Activated CD4-positive, CD25-positive, alpha-beta regulatory T cell treated with anti-CD3 and anti-CD28 coated beads, Interleukin-2, amount 50 U/mL, for 24 hours (primary cell): ENCODE data around the gene DNAAF8.
"Not testable (repeated sequence)": the region's sequence is repeated elsewhere in the genome, so short reads cannot be mapped to it uniquely, and the experiment has no call there.

Experiments used
- ATAC-seq, 2 donors: fragments of 150-1000 bp; cut with Tn5 transposase; one replicate each; pipeline ENCODE4 v1.10.0; 2021; ENCODE audit warnings: mild to moderate bottlenecking in 1 of 2, moderate library complexity in 1 of 2

Gene DNAAF8

DNA sequence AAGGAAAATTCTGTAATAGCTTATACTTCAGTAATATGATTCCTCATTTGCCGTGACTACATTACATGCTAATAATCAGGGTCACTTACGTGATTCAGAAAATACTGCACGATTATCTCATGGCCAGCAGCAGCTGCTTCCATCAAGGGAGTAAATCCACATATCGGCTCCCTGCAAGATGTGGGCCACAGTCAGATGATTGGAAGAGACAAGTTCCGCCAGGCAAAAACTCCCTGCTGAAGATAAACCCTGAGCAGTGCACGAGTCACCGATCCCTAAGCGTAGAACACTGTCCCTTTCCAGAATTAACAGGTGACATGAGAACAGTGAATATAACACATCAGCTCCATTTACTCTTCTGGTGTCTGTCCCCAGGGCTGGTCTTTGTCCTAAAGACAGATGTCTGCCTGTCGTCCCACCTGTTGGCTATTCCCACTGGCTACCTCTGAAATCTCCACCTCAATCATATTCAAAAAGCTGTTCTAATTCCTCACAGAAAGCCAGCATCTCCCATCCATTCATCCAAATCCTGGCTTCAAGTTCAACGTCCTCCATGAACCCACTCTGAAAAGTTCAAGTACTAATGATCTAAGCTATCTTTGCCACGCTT lies 9.6 kb upstream of the DNAAF8 start:
- no peak for ATAC-seq

DNA sequence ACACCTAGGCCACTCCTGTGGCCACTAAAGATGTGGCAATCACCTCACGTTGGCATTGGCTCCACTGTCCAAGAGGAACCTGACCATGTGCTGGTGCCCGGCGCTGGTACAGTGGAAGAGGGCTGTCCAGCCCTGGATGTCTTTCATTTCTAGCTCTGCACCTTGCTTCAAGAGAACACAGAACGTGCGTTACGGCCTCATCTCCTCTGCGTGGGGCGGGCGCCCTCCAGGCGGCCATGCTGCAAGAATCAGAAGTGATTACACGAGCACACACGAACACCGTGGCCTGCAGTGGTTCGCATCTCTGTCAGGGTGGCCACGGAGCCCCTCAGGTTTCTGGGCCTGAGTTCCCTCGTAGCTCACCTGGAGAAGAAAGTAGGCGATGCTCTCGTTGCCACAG lies 7.7 kb upstream of the DNAAF8 start:
- ATAC-seq: no peak

DNA sequence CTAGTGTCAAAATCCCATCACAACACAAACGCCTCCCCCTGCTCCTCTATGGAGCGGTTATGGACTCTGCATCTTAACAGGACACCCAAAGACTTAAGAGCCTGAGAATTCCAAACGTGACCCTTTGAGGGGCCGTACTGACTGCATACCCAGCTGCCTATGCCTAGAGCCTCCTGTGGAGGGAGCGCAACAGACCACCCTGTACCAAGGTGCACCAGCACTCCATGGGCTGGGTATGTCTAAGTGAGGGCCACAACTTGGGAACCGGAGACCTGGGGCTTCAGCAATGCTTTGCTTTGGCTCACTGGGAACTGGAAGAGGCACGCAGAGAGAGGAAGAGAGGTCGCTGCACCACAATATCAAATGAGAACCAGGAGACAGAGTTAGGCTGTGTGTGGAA lies 5.7 kb upstream of the DNAAF8 start:
- no peak for ATAC-seq

DNA sequence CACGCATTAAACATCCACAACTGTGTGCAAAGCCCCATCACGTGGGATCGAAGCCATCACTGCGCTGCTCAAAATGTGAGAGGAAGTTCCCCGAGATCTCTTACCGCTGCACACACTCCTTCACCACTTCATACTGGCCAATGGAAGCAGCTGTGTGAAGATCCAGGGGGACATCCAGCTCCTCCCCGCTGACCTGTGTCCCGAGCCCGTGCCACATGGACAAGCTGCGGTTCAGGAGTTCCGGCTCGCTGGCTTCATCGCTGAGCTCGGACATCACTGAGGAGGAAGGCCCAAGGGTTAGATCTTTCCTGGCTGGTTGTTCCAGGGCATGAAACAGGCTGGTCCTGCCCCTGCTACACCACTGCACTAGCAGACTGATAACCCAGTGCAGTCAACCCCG lies 4.5 kb upstream of the DNAAF8 start:
- no peak for ATAC-seq

DNA sequence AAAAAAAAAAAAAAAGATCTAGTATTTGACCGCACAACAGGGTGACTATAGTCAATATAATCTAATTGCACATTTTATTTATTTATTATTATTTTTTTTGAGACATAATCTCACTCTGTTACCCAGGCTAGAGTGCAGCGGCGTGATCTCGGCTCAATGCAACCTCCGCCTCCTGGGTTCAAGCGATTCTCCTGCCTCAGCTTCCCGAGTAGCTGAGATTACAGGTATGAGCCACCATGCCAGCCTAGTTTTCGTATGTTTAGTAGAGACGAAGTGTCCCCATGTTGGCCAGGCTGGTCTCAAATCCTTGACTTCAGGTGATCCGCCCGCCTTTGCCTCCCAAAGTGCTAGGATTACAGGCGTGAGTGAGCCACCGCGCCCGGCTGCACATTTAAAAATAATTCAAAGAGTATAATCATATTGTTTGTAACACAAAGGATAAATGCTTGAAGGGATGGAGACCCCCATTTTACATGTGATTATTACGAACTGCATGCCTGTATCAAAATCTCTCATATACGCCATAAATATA lies 1.1 kb upstream of the DNAAF8 start:
- no peak for ATAC-seq

DNA sequence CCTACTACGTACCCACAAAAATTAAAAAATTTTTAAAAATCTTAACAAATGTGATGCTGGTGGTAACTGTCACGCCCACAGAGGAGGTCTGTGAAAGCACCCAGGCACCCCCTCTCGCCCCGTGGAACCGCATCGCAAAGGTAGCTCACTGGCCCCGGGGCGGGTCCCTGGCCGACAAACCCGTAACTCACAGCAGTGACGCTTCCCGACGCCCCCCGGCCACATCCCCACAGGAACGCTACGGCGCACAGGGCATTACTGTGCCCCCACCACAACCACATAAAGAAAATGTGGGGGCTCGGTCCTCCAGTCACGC lies 632 bp upstream of the DNAAF8 start:
- peak in 1 of 2 donors; percentile 6 for ATAC-seq

DNA sequence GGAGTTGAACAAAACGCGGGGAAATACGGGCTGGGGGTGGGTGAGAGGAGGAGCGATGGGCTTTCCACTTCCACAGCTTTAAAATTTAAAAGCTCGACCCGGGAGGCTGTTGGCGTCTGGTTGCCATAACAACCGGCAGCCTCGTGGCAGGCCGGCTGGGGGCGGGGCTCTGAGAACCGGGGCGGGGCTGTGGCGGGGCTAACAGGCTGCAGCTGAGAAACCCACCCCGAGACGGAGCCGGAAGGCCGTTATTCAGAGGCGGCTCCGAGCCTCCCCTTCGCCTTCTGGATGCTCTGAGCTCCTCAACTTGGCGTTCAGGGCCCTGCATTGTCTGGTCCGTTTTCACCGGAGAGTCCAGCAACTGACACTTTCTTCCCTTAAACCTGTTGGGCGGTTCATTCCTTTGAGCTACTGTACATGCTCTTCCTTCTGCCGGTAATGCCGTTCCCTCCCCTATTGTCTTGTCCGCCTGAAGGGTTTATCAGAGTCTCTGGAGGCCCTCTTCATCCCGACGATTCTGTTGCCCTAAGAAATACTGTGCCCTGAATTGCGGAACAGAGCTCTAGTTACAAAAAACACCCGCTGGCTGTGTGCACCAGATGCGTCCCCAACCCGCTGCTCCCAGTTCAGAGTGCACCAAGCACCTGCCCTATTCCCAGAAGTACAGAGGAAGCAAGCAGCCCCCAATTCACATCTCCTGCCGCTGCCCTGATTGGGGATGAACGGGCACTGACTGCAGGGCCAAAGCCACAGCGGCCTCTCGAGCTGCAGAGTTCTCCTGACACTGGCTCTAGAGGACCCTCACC lies 596 bp downstream of the DNAAF8 start:
- ATAC-seq: peak; percentile 77 to 78

DNA sequence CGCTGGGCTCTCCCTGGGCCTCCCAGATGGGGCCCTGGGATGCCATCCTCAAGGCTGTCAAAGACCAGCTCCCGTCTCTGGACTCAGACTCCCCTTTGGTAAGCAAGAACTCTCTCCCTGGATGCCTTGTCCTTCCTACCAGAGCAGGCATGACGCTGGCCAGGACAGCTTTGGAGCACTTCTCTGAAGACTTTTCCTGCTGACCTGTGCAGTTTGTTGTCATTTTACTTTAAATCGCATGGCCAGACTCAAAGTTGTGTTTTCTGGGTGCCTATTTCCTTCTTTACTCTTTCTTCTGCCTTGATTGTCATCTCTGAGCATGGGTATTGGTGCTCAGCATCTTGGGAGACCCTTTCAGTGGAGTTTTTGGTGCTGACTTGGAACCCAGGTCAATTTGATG lies 2.2 kb downstream of the DNAAF8 start:
- ATAC-seq: no peak

DNA sequence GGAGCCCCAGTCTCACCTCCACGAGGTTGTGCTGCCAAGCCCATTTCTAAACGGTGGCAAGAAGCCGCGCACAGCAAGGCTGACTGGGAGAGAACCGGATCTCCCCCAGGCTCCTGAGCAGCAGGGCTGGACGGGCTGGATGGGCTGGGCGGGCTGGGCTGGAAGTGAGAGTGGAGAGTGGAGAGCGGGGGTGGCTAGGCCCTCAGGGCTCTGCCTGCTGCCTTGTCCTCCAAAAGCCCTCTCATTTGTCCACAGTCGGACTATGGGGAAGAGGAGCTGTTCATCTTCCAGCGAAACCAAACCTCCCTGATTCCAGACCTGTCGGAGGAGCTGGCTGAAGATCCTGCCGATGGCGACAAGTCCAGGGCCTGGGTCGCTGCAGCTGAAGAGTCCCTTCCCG lies 3.2 kb downstream of the DNAAF8 start:
- no peak for ATAC-seq

DNA sequence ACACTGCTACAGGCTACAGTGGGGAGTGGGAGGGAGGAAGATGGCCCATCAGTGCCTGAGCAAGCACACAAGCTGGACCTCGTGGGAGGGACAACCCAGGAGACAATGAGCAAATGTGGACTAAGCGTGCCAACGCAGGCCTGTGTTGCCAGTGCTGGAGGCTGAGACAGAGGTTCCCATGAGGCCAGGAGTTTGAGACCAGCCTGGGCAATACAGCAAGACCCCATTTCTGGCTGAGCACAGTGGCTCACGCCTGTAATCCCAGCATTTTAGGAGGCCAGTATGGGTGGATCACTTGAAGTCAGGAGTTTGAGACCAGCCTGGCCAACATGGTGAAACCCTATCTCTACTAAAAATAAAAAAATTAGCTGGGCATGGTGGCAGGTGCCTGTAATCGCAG lies 4.0 kb downstream of the DNAAF8 start:
- not testable (repeated sequence) for ATAC-seq

DNA sequence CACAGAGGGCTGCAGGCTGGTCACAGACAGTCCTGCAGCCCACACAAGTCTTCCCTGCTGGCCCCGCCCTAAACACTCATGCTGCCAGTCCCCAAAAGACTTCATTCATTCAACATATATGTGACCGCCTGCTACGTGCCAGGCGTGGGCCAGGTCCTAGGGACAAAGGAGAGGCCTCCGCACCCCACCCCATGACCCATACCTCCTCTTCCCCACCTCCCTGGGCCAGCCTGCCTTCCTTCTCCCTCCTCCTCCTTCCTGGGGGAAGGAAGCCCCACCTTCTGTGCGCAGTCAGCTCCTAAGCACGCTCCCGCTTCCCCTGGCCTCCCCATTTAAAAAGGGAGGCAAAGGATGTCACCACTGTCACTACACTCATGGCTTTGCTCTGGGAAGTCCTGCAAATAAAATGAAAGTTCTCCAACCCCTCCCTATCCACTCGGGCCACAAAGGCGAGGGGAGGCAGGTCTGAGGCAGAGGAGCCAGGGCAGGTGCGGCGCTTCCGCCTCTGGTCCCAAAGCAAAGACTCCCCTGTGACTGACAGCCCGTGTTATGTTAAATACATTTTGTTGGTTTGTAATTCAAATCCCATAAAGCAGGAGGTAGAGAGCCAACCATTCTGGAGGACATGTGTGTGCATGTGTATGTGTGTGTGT lies 9.0 kb downstream of the DNAAF8 start:
- ATAC-seq: no peak

DNA sequence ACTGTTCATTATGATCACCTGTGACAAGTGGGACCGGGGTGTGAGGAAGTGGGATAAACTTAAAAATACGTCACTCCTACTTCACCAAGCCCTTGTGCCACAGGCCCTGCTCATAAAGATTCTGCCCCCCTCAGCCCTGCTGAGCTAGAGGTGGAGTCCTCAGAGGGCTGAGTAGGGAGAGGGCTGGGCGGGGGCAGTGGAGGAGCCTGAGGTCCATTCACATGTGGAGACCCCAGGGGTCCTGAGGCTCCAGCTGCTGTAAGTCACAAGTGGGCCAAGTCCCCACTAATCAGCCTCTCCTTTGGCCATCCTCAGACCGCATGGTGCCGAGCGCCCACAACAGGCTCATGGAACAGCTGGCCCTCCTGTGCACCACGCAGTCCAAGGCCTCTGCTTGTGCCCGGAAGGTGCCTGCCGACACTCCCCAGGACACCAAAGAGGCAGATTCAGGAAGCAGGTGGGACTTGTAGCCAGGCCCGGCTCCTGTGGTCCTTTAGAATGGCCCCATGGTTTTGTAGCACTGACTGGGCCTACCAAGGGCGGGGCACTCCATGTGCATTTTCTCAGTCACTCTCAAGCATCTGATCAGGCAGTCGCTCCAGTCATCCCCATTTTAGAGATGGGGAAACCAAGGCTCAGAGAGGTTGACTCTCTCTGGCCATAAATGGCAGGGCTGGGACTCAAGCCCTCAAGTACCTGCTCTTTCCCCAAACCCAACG lies 10.4 kb downstream of the DNAAF8 start:
- ATAC-seq: no peak

DNA sequence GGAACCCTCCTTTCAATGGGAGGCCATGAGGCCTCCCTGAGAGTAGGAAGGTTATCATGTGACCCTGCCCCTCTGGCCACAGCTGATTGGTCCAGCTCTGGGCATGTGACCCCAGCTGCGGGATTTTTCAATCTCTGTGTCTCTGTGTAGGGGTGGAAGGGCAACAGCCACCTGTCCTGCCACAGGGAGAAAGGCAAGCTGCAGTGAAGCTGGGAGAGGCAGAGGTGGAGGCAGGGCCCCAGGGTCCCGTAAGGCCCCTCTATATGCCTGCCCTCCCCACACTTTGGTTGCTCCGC lies 10.9 kb downstream of the DNAAF8 start:
- ATAC-seq: no peak

DNA sequence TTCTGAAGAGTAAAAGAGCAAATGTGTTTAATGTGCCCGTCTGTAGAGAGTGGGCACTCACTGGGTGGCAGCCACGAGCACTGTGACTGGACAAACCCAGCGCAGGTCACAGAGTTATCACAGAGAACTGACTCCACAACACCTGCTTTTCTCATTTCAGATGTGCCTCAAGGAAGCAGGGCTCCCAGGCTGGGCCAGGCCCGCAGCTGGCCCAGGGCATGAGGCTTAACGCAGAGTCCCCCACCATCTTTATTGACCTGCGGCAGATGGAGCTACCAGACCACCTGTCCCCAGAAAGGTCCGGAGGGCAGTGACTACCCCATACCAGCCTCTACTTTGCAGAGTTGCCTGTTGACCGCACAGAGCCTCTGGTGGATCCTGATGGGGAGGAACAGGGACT lies 11.9 kb downstream of the DNAAF8 start:
- no peak for ATAC-seq

DNA sequence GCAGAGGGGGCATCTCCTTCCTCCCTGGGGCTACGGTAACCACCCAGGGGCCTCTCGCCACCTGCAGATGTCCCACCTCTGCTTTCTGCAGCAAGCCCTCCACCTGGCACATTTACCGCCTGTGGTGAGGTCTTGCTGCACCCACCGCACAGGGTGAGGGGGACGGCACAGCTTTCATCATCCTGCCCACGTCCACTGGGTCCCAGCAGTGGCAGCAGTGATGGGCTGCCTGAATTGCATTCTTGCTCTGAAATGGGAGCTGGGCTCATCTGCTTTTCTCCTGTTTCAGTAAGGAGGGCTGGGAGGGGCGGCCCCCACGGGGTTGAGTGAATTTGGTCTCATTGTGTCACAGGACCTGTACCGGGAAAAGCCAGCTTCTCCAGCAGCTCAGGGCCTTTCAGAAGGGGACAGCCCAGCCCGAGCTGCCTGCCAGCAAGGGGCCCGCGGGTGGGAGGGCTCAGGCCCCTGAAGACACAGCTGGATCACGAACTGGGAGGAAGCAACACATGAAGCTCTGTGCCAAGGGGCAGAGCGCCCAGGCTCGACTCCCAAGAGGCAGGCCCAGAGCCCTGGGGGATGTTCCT lies 12.7 kb downstream of the DNAAF8 start:
- no peak for ATAC-seq

DNA sequence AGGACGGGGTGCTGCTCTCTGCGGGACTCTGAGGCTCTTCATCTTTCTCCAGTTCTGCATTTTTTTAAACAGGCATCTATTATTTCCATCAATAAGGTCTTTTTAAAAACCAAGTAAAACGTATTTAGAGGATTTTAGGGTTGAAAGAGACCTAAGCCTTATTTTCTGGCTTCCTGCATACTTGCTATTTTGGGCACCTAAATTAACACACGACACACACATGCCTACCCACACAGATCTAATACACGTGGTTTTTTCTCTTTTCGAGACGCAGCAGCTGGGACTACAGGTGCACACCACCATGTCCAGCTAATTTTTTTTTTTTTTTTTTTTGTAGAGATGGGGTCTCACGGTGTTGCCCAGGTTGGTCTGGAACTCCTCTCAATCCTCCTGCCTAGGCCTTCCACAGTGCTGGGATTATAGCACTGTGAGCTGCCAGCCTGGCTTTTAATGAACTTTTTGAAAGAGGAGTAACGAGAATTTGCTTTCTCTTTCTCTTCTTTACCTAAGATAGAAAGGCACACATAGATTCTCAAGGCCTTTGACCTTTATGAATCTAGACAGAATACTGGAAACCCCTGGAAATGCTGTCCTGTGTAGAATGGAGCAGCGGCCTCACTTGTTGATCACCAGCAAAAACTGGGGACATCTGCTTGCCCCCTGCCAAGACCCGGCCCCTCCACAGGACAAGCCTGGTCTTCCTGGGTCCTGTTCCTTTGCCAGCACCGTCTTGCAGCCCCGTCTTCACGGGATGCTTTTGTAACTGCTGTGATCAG lies 13.8 kb downstream of the DNAAF8 start:
- ATAC-seq: peak; percentile 17 to 25

DNA sequence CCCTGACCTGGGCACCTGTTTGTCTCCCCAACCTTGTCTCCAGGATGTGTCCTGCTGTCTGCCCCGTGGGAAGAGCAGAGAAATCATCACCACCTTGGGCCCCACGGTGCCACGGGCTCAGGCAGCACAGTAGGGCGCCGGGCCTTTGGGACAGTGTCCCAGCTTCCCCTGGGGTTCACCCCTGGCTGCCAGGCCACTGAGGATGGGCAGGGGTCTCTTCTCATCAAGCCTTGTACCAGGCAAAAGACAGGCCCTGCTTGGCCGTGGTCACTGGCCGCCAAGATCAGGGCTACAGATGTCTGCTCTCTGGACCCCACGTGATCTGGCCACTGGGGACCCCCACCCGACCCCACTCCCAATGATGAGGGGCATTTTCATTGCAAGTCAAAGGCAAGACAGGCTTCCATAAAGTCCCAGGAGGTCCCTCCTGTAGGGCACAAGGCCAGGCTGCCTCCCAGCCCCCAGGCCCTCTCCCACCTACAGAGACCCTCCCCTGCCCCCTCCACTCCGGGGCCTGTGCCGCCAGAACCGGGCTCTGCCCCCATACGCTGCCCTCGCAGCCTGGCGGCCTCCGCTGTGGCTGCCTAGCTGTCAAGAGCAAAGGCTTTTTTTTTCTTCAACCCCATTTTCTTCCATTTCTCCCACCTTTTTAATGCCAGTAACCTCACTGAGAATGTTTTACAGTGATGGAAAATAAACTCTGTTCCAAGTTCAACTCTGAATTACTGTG lies 14.5 kb downstream of the DNAAF8 start:
- no peak for ATAC-seq

DNA sequence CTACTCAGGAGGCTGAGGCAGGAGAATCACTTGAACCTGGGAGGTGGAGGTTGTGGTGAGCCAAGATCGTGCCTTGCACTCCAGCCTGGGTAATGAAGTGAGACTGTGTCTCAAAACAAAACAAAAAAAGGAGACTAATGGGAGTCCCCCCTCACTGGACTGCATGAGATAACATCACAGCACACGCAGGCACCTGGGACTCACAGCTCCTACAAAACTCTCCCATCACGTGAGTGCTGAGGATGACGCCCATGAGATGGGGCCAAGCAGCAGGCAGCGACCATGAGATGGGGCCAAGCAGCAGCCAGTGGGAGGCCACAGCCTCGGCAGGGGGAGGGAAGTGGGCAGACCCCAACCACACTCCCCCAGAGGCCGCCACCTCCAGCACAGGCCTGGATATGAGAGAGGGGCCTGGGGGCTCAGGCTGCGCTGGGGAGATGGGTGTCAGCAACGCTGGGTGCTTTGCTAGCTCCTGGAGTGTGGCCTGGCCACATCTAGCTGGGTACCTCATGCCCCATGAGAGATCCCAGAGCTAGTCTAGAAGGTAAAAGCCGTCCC lies 15.4 kb downstream of the DNAAF8 start:
- no peak for ATAC-seq

DNA sequence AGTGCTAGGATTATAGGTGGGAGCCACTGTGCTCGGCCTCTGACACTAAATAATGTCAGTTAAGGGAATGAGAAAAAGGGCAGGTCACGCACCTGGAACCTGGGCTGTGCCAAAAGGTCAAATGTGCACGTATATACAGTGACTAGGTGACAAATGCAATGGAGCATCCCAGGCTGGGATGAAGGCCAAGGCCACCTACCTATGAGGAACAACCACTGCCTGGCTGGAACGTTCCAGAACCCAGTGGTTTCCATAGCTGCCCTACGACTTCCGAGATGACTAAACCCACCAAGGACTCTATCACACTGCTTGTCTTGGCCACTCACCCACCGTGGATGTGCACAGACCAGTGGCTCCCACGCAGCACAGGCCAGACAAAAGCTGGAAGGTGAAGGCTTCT lies 16.6 kb downstream of the DNAAF8 start:
- ATAC-seq: no peak

DNA sequence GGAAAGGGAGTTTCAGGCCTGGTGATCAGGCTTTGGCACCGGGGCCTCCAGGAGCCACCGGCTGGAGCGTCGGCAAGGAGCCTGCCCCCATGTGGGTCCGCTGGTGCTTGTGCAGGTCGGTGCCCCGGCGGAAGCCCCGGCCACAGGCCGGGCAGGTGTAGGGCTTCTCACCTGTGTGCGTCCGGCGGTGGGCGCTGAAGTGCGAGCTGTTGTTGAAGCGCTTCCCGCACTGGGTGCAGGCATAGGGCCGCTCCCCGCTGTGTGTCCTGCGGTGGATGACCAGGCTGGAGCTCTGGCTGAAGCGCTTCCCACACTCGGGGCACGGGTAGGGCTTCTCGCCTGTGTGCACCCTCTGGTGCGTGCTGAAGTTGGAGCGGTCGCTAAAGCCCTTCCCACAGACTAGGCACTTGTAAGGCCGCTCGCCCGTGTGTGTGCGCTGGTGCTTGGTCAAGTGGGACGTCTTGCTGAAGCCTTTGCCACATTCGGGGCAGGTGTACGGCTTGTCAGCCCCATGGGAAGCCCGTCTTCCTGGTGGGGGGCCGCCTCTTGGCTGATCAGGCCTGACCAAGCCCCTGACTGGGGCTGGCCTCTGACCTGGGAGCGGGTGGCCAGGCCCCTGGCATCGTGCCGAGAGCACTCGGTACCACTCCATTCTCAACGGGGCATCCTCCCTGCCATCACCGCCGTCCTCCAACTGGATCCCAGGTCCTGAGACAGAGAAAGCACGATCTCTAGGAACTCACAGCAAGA lies 18.2 kb downstream of the DNAAF8 start:
- ATAC-seq: no peak

DNA sequence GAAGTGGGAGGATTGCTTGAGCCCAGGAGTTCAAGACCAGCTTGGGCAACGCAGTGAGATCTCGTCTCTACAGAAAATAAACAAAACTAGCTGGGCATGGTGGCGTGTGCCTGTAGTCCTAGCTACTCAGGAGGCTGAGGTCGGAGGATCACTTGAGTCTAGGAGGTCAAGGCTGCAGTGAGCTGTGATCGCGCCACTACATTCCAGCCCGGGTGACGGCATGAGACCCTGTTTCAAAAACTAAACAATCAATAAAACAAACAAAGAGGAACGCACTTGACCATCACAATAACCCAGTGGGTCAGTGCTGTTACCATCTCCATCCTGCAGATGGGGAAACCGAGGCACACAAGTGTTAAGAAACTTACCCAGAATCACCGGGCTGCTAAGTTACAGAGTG lies 18.9 kb downstream of the DNAAF8 start:
- no peak for ATAC-seq
